LNCaP clone FGC (cell line): Measurements from ENCODE around the gene HOXB3.
A peak's percentile ranks its signal among the peaks of the same experiment; 100 is the strongest.

ENCODE experiments used
- DNase-seq: peaks from one replicate; pipeline ENCODE4 v3.0.0-alpha.2; 2011; ENCODE audit warnings: low read depth
- H3K4me3 ChIP-seq: 2 replicates; pipeline ENCODE4 v1.5.1; 2011; ENCODE audit warnings: mild to moderate bottlenecking, low read depth, low read length, control low read depth
- TF ChIP-seq, protein P1 (sequence below): IDR thresholded peaks from 2 replicates; pipeline ENCODE4 v1.5.1; 2012; ENCODE audit warnings: mild to moderate bottlenecking; ENCODE audit not compliant: control insufficient read depth, insufficient read depth; ENCODE audit errors: extremely low read depth

Gene HOXB3

DNA sequence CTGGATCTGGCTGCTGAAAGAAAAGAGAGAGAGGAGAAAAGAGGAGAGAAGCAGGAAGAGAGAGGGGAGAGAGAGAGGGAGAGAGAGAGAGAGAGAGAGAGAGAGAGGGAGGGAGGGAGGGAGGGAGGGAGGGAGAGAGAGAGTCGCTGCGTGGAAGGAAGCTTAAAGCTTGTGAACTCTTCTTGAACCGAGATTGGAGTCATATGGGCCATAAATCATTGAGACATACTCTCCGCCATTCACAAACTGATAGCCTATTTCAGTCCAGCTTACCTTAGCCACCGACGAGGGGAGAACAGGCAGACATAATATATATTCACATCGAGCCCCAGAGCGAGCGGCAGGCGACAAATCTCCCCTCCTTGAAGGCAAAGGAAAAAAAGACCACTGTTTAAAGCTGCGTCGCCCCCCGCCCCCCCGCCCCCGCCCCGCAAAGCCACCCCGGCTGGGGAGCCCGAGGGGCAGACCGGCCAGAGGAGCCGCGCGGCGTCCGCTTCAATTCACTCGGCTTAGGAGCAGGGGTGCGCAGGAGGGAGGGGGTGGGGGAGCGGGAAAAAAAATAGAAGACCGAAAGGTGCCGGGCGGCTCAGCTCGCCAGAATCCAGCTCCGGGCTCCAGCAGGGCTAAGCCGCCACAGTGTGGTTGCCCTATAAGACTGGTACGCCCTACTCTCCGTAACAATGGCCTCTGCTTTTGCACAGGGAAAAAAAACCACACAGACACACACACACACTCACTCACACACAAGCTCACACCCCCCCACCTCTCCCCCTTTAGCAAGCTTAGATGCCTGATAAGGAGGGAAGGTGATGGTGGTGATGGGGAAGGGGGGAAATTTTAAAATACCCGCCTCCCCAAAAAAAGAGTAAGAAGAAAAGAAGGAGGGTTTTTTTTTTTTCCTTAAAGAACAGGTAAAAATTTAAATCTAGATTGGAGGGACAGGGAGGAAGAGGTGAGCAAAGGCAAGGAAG is 34.5 kb downstream of the HOXB3 start:
- TF ChIP-seq, protein P1, sequence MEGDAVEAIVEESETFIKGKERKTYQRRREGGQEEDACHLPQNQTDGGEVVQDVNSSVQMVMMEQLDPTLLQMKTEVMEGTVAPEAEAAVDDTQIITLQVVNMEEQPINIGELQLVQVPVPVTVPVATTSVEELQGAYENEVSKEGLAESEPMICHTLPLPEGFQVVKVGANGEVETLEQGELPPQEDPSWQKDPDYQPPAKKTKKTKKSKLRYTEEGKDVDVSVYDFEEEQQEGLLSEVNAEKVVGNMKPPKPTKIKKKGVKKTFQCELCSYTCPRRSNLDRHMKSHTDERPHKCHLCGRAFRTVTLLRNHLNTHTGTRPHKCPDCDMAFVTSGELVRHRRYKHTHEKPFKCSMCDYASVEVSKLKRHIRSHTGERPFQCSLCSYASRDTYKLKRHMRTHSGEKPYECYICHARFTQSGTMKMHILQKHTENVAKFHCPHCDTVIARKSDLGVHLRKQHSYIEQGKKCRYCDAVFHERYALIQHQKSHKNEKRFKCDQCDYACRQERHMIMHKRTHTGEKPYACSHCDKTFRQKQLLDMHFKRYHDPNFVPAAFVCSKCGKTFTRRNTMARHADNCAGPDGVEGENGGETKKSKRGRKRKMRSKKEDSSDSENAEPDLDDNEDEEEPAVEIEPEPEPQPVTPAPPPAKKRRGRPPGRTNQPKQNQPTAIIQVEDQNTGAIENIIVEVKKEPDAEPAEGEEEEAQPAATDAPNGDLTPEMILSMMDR = no peak
- H3K4me3 ChIP-seq = peak overlapping the region; percentile 36
- DNase-seq = peak; percentile 40

DNA sequence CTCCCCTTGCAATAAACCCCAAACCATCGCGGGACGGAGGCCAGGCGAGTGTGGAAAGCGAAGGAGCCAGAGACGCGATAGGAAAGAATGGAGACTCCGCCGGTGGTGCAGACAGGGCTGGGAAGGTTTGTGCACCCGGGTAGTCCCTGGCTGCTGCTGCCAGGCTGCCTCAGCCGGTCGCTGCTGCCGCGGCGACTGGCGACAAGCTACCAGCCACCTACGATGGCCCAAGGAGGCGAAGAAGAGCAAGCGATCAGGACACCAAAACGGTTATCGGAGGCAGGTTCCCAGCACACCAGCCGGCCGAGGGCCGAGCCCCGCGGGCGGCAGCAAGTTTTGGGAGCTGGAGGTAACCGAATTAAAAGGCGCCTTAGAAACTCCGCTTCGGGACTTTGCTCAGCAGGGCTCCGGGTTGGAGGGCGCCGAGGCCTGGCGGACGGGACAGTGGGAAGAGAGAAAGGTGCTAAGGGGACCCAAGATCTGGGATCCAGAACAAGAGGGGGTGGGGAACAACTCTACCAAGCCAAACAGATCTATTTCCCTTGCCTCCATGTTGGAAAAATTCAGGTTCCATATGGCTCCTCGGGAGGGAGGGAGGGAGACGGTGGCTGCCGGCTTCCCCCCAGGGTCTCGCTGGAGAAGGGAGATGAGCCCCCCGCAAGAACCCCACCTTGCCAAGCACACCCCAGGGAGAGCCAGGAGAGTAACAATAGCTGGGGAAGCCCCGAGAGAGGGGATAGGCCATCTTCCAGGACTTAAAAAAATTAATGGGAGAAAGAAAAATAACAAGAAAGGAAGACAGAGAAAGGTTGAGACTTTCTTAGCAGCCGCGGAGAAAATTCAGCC is 35.4 kb downstream of the HOXB3 start:
- no peak for DNase-seq
- TF ChIP-seq, protein P1 = no peak
- H3K4me3 ChIP-seq = peak overlapping the region; percentile 36

DNA sequence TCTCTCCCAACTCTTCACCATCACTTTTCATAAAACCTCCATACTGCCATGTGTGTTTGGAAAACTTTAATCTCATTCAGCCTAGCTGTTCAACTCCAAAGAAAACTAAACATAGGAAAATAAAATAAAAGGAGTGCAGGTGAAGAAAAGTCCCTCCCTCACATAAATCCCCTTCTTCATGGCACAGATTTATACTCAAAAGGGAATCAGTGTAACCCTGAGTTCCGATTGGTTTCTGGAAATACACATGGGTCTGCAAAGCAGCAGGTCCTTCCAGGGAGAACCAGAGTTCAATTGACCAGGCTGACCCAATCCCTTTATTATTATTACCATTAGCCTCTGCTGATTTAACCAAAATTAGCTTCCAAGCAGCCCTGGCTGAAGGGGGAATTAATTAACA is 36.2 kb downstream of the HOXB3 start:
- no peak for DNase-seq
- TF ChIP-seq, protein P1 = no peak
- no peak overlapping the region for H3K4me3 ChIP-seq

DNA sequence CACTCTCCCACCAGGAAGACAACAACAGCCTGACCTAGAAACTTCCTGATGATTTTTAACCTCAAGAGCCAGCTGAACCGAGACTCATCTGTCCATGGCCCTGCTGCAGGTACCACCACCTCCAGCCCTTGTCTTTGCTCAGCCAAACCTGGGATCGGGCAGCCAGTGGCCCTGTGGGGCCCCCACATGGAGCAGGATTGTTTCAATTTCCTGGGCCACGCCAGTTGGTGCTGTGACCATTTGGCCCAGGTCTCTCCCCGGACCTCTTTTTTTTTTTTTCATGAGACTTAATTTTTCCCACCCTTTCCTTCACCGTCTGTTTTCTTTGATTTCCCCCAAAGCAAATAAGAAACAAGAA is 36.9 kb downstream of the HOXB3 start:
- no peak overlapping the region for H3K4me3 ChIP-seq
- TF ChIP-seq, protein P1 = no peak

DNA sequence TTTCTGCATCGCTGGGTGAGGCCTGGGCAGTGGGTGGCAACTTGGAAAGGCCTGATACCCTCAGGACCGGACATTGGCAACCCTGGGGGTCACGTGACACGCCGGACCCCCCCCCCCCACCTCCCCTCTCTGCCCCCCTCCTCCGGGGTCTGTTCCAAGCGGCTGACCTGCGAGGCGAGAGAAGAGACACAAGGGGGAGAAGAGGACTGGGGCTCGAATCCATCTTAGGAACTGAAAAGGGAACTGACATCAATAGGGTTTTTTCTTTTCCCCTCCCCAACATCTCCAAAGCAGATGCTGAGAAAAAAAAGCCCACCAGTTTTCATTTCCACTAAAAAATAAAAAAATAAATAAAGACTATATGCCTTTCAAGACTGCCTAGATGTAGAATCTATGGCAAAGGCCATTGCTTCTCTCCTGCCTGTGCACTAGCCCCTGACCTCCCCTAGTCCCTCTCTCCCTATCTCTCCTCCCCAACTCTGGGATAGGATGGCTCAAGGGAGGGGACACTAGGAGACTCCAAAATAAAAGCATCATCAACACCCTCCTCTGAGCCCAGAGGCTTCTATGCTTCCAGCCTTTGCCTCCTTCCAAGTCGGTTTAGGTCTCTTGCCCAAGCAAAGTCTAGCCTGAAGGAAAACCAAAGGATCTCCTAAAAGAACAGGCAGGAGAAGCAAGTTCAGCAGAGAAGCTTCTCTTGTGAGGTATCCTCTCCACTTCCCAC is 37.4 kb downstream of the HOXB3 start:
- TF ChIP-seq, protein P1 = no peak
- H3K4me3 ChIP-seq = no peak overlapping the region

More for the DNA sequence above, 36.9 kb downstream of the HOXB3 start:
- no peak for DNase-seq

DNA sequence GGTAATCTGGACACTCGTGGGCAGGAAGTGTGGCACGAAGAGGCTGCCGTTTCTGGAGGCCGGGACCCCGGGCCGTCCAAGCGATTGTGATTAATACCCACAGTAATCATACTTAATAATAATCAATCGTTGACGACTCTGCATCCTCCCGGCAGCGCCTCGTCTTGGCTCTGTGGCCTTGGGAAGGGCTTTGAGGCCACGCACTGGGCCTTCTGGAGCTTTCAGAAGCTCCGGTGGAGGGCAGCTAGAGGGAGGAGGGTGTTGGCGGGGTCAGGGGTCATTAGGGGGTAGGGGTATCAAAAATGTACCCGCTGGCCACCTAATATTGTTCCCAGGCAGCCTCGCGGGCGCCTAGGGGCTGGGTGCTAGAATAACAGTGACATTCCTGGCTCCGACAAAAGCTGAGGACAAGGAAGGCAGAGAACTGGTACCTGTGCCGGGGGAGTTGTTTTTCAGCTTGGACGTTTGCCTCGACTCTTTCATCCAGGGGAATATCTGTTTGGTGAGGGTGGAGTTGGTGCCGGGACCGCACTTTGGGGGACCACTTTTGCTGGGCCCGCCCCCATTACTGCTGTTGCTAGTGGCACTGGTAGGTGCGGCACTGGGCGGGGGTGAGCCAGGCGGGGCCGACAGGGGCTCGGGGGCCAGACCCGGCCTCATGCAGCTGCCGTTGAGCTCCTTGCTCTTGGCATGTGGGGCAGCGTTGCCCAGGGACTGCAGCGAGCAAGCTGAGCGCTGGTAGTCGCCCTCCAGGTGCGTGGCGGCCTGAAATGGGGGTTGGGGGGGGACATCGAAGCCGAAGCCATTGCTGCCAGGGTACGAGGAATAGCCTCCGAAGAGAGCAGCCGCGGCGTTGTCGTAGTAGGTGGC is 38.2 kb downstream of the HOXB3 start:
- TF ChIP-seq, protein P1 = no peak
- H3K4me3 ChIP-seq = no peak overlapping the region
- DNase-seq = no peak

More for the DNA sequence above, 37.4 kb downstream of the HOXB3 start:
- DNase-seq = no peak
